Stimulated activated CD4-positive, alpha-beta T cell treated with anti-CD3 and anti-CD28 coated beads, TNF-alpha, amount 100 ng/mL, for 48 hours (primary cell): ENCODE data around the gene TAS1R3.
"Not testable (repeated sequence)": the region's sequence is repeated elsewhere in the genome, so short reads cannot be mapped to it uniquely, and the experiment has no call there.

Source experiments
- DNase-seq, 3 donors: peaks; one replicate each; pipeline ENCODE4 v3.0.0-alpha.2; 2020; ENCODE audit warnings: low read depth in 3 of 3

Gene TAS1R3

GRCh38 chr1:1354271-1355247, 23.5 kb downstream of the TAS1R3 start:
- DNase-seq: no peak

GRCh38 chr1:1355416-1355815, 24.3 kb downstream of the TAS1R3 start:
- DNase-seq: no peak

- no peak for DNase-seq
Measured at GRCh38 chr1:1356166-1356795, 25.2 kb downstream of the TAS1R3 start.

GRCh38 chr1:1356796-1357401, 25.8 kb downstream of the TAS1R3 start:
- DNase-seq: no peak

GRCh38 chr1:1357871-1358432, 26.9 kb downstream of the TAS1R3 start:
- no peak for DNase-seq

GRCh38 chr1:1358433-1359271, 27.6 kb downstream of the TAS1R3 start, which contains the start of gene MXRA8:
TSS of gene MXRA8 (minus strand) at chr1:1358555. CDS start at chr1:1358504, 51 bp downstream.
- DNase-seq: no peak

- no peak for DNase-seq
Measured at GRCh38 chr1:1359308-1359663, 28.2 kb downstream of the TAS1R3 start.

GRCh38 chr1:1359664-1360468, 28.8 kb downstream of the TAS1R3 start:
- DNase-seq: no peak

- DNase-seq: no peak
Measured at GRCh38 chr1:1360506-1361169, 29.6 kb downstream of the TAS1R3 start.

GRCh38 chr1:1361233-1361981, 30.3 kb downstream of the TAS1R3 start:
- no peak for DNase-seq

- DNase-seq: no peak
Measured at GRCh38 chr1:1361982-1362423, 30.9 kb downstream of the TAS1R3 start.

- no peak for DNase-seq
Measured at GRCh38 chr1:1364266-1364665, 33.2 kb downstream of the TAS1R3 start.

GRCh38 chr1:1365875-1366698, 35.0 kb downstream of the TAS1R3 start:
- DNase-seq: no peak

GRCh38 chr1:1366699-1367066, 35.6 kb downstream of the TAS1R3 start:
- DNase-seq: no peak

GRCh38 chr1:1367315-1367714, 36.2 kb downstream of the TAS1R3 start:
- no peak for DNase-seq

GRCh38 chr1:1370094-1370493, 39.0 kb downstream of the TAS1R3 start:
- DNase-seq: not testable (repeated sequence)

GRCh38 chr1:1370771-1371300, 39.8 kb downstream of the TAS1R3 start:
- DNase-seq: no peak

GRCh38 chr1:1371364-1371745, 40.3 kb downstream of the TAS1R3 start:
- DNase-seq: no peak
